Activated T-cell treated with anti-CD3 and anti-CD28 coated beads, Interleukin-2, amount 50 U/mL, for 4 hours (primary cell): ENCODE data around the gene USP34. TPM values are rescaled to one million over a fixed set of nuclear protein-coding genes. Genes with fewer than 3 reads are reported as not detected.

Source experiments
- ATAC-seq, 2 donors: fragments of 200-7000 bp; cut with Tn5 transposase; one replicate each; pipeline ENCODE4 v1.10.0; 2021
- DNase-seq: peaks from one replicate; pipeline ENCODE4 v3.0.0-alpha.2; 2020
- H3K27me3 Mint-ChIP-seq: one replicate; pipeline ENCODE4 v1.8.0; 2021; ENCODE audit warnings: low read depth, mixed read lengths
- H3K36me3 Mint-ChIP-seq: one replicate; pipeline ENCODE4 v1.8.0; 2022; ENCODE audit warnings: mixed read lengths; ENCODE audit not compliant: insufficient read depth
- H3K4me1 Mint-ChIP-seq: one replicate; pipeline ENCODE4 v1.8.0; 2021; ENCODE audit warnings: low read depth, mixed read lengths
- H3K4me3 Mint-ChIP-seq: one replicate; pipeline ENCODE4 v1.8.0; 2021; ENCODE audit warnings: mild to moderate bottlenecking, moderate library complexity, mixed read lengths
- H3K9me3 Mint-ChIP-seq: one replicate; pipeline ENCODE4 v1.8.0; 2021; ENCODE audit warnings: mixed read lengths
- total RNA-seq, 3 donors: library from RNA; stranded (reverse); gene quantifications; one replicate each; pipeline ENCODE4 v1.2.1, GENCODE V29; 2021

USP34 gene
- total RNA-seq, 3 donors from 2014 or later = 57.0 to 58.1 (median 58.1) TPM

GRCh38 chr2:61263830-61264229, 207.1 kb downstream of the USP34 start:
- H3K4me1 Mint-ChIP-seq = no peaks in the 10 kb centered on the region
- H3K4me3 Mint-ChIP-seq = no peak overlapping the region
- no peak for DNase-seq
- H3K27me3 Mint-ChIP-seq = no peaks in the 10 kb centered on the region
- H3K36me3 Mint-ChIP-seq = peaks cover 25% of the 10 kb centered on the region
- no peaks in the 10 kb centered on the region for H3K9me3 Mint-ChIP-seq
- ATAC-seq = peak; percentile 23 to 43

GRCh38 chr2:61262699-61263098, 208.2 kb downstream of the USP34 start:
- Mint-ChIP-seq H3K4me3 (no peak overlapping the region), H3K4me1 (no peaks in the 10 kb centered on the region), H3K9me3 (no peaks in the 10 kb centered on the region), H3K27me3 (no peaks in the 10 kb centered on the region), H3K36me3 (peaks cover 30% of the 10 kb centered on the region)
- DNase-seq (no peak), ATAC-seq (no peak)

- no peak for DNase-seq
- no peak for ATAC-seq
- H3K4me1 Mint-ChIP-seq = peaks cover 5% of the 10 kb centered on the region
- no peak overlapping the region for H3K4me3 Mint-ChIP-seq
- H3K9me3 Mint-ChIP-seq = no peaks in the 10 kb centered on the region
- H3K36me3 Mint-ChIP-seq = peaks cover 45% of the 10 kb centered on the region
- H3K27me3 Mint-ChIP-seq = no peaks in the 10 kb centered on the region
Measured at GRCh38 chr2:61257446-61257845, 213.4 kb downstream of the USP34 start.

- Mint-ChIP-seq H3K36me3 (peaks cover 43% of the 10 kb centered on the region), H3K9me3 (no peaks in the 10 kb centered on the region), H3K27me3 (no peaks in the 10 kb centered on the region), H3K4me3 (no peak overlapping the region), H3K4me1 (peaks cover 5% of the 10 kb centered on the region)
- no peak for ATAC-seq
- DNase-seq = no peak
Measured at GRCh38 chr2:61255580-61256437, 215.1 kb downstream of the USP34 start.

- no peak for ATAC-seq
- Mint-ChIP-seq H3K9me3 (no peaks in the 10 kb centered on the region), H3K36me3 (peaks cover 47% of the 10 kb centered on the region)
Measured at GRCh38 chr2:61254536-61254935, 216.4 kb downstream of the USP34 start.

GRCh38 chr2:61253136-61253535, 217.8 kb downstream of the USP34 start:
- peaks cover 47% of the 10 kb centered on the region for H3K36me3 Mint-ChIP-seq
- DNase-seq (no peak), ATAC-seq (no peak)
- H3K27me3 Mint-ChIP-seq = no peaks in the 10 kb centered on the region
- no peaks in the 10 kb centered on the region for H3K9me3 Mint-ChIP-seq
- no peak overlapping the region for H3K4me3 Mint-ChIP-seq
- H3K4me1 Mint-ChIP-seq = peaks cover 5% of the 10 kb centered on the region

More at GRCh38 chr2:61254536-61254935, 216.4 kb downstream of the USP34 start:
- H3K4me3 Mint-ChIP-seq = no peak overlapping the region
- DNase-seq = no peak
- no peaks in the 10 kb centered on the region for H3K27me3 Mint-ChIP-seq
- H3K4me1 Mint-ChIP-seq = peaks cover 5% of the 10 kb centered on the region

GRCh38 chr2:61252031-61252430, 218.9 kb downstream of the USP34 start:
- no peaks in the 10 kb centered on the region for H3K27me3 Mint-ChIP-seq
- peaks cover 52% of the 10 kb centered on the region for H3K36me3 Mint-ChIP-seq
- DNase-seq = no peak
- H3K9me3 Mint-ChIP-seq = no peaks in the 10 kb centered on the region
- H3K4me3 Mint-ChIP-seq = no peak overlapping the region
- peaks cover 8% of the 10 kb centered on the region for H3K4me1 Mint-ChIP-seq
- ATAC-seq = no peak

GRCh38 chr2:61249521-61250071, 221.3 kb downstream of the USP34 start:
- Mint-ChIP-seq H3K9me3 (no peaks in the 10 kb centered on the region), H3K36me3 (peaks cover 46% of the 10 kb centered on the region)

GRCh38 chr2:61247204-61247812, 223.6 kb downstream of the USP34 start:
- Mint-ChIP-seq H3K4me3 (no peak overlapping the region), H3K36me3 (peaks cover 36% of the 10 kb centered on the region), H3K4me1 (peaks cover 3% of the 10 kb centered on the region), H3K9me3 (no peaks in the 10 kb centered on the region), H3K27me3 (no peaks in the 10 kb centered on the region)
- DNase-seq = no peak
- no peak for ATAC-seq

More at GRCh38 chr2:61249521-61250071, 221.3 kb downstream of the USP34 start:
- Mint-ChIP-seq H3K4me1 (peaks cover 8% of the 10 kb centered on the region), H3K4me3 (no peak overlapping the region), H3K27me3 (no peaks in the 10 kb centered on the region)
- DNase-seq (no peak), ATAC-seq (no peak)

- H3K9me3 Mint-ChIP-seq = no peaks in the 10 kb centered on the region
- ATAC-seq (no peak), DNase-seq (no peak)
- no peak overlapping the region for H3K4me3 Mint-ChIP-seq
- peaks cover 6% of the 10 kb centered on the region for H3K4me1 Mint-ChIP-seq
- peaks cover 42% of the 10 kb centered on the region for H3K36me3 Mint-ChIP-seq
- H3K27me3 Mint-ChIP-seq = no peaks in the 10 kb centered on the region
Measured at GRCh38 chr2:61244694-61245093, 226.2 kb downstream of the USP34 start.

- DNase-seq = no peak
- no peak for ATAC-seq
- H3K4me3 Mint-ChIP-seq = no peak overlapping the region
- H3K9me3 Mint-ChIP-seq = no peaks in the 10 kb centered on the region
- peaks cover 15% of the 10 kb centered on the region for H3K4me1 Mint-ChIP-seq
- H3K27me3 Mint-ChIP-seq = no peaks in the 10 kb centered on the region
- H3K36me3 Mint-ChIP-seq = peaks cover 27% of the 10 kb centered on the region
Measured at GRCh38 chr2:61241266-61241665, 229.6 kb downstream of the USP34 start.

GRCh38 chr2:61238219-61239012, 232.5 kb downstream of the USP34 start:
- Mint-ChIP-seq H3K4me1 (peaks cover 15% of the 10 kb centered on the region), H3K36me3 (peaks cover 35% of the 10 kb centered on the region), H3K27me3 (no peaks in the 10 kb centered on the region), H3K4me3 (no peak overlapping the region), H3K9me3 (no peaks in the 10 kb centered on the region)
- ATAC-seq = no peak
- DNase-seq = no peak

GRCh38 chr2:61235716-61236115, 235.2 kb downstream of the USP34 start:
- H3K9me3 Mint-ChIP-seq = no peaks in the 10 kb centered on the region
- peaks cover 12% of the 10 kb centered on the region for H3K4me1 Mint-ChIP-seq
- DNase-seq (no peak), ATAC-seq (no peak)
- no peak overlapping the region for H3K4me3 Mint-ChIP-seq
- H3K27me3 Mint-ChIP-seq = no peaks in the 10 kb centered on the region
- H3K36me3 Mint-ChIP-seq = peaks cover 33% of the 10 kb centered on the region

GRCh38 chr2:61233581-61233980, 237.3 kb downstream of the USP34 start:
- peaks cover 38% of the 10 kb centered on the region for H3K36me3 Mint-ChIP-seq
- peaks cover 4% of the 10 kb centered on the region for H3K4me1 Mint-ChIP-seq
- no peak for DNase-seq
- ATAC-seq = peak in 1 of 2 donors; percentile 77
- no peaks in the 10 kb centered on the region for H3K9me3 Mint-ChIP-seq
- H3K27me3 Mint-ChIP-seq = no peaks in the 10 kb centered on the region
- no peak overlapping the region for H3K4me3 Mint-ChIP-seq
